Inflammatory macrophage treated with lipopolysaccharide for 1 hour (primary cell): ENCODE measurements around the gene LENG1.
"Not testable (repeated sequence)": the region's sequence is repeated elsewhere in the genome, so short reads cannot be mapped to it uniquely, and the experiment has no call there.

Experiments
- DNase-seq, 2 donors: peaks; one replicate each; pipeline ENCODE4 v3.0.0-alpha.2; 2020 to 2022

The LENG1 gene

GRCh38 chr19:54159352-54160181, at the start of gene LENG1:
Gene LENG1, minus strand, starts transcription at chr19:54159721. Its CDS starts 26 bp downstream, at chr19:54159695.
- peak; percentile 100 for DNase-seq

DNA sequence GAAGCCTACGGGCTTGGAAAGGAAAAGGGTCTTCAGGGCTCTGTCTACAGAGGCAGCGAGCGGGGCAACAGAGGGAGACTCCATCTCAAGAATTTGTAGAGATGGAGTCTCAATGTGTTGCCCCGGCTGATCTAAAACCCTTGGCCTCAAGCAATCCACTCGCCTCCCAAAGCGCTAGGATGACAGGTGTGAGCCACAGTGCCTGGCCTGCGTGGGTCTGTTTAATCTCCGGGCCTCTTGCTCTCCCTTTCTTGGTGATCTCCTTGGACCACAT, 49.2 kb upstream of the LENG1 start:
- no peak for DNase-seq

GRCh38 chr19:54207983-54208783, 48.7 kb upstream of the LENG1 start:
- DNase-seq = peak; percentile 98 to 100

GRCh38 chr19:54207676-54207982, 48.1 kb upstream of the LENG1 start:
- DNase-seq = peak in 1 of 2 donors; percentile 89

GRCh38 chr19:54207193-54207592, 47.7 kb upstream of the LENG1 start:
- DNase-seq = not testable (repeated sequence)

DNA sequence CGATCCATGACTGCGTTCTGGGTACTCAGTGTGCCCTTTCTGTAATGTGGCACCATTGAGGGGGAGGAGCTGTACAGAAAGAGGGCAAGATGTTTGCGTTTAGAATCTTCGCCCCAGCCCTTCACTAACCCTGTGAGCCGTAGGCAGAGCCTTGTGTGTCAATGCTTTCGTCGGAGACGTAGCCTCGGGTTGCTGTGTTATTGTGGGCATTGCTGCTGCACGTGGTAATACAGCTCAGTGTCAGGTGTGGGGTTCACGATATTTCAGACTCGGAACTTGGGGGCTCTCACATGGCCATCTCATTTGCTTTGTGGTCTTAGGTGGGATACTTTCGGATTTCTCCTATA, 47.3 kb upstream of the LENG1 start:
- DNase-seq = no peak

DNA sequence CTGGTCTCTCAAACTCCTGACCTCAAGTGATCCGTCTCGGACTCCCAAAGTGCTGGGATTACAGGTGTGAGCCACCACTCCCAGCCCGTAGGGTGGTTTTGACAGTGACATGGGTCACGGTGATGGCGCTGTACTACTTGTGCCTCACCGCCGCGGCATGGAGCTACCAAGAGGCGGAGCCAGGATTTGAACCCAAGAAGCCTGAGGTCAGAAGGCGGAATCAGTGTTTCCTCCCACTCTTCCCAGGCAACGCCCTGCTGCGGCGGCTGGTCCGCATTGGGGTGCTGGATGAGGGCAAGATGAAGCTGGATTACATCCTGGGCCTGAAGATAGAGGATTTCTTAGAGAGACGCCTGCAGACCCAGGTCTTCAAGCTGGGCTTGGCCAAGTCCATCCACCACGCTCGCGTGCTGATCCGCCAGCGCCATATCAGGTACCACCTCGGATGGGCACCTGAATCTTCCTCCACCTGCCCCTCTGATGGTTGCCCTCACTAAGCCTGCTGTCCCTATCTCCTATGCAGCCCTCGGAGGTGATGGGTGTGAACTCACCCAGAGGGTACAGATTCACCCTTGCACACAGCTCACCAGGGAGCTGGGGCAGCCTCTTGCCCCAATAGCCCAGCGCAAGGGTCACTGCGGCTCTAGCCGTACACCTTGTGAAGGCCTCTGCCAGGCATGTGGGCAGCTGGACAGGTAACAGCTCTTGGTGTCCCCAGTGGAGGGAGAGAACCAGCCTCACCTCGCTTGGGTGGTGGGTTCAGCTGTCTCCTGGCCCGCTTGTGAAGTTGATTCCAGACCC, 46.7 kb upstream of the LENG1 start:
- DNase-seq = peak; percentile 74 to 75

GRCh38 chr19:54204767-54205468, 45.4 kb upstream of the LENG1 start:
- DNase-seq = no peak

- DNase-seq = no peak
Observed at GRCh38 chr19:54203151-54203611, 43.7 kb upstream of the LENG1 start.

DNA sequence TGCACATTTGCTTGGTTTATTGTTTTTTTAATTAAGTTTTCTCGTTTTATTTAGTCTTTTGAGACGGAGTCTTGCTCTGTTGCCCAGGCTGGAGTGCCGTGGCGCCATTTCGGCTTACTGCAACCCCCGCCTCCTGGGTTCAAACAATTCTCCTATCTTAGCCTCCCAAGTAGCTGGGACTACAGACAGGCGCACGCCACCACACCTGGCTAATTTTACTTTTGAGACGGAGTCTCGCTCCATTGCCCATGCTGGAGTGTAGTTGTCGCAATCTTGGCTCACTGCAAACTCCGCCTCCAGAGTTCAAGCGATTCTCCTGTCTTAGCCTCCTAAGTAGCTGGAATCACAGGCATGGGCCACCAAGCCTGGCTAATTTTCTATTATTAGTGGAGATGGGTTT, 42.5 kb upstream of the LENG1 start:
- DNase-seq = no peak

DNA sequence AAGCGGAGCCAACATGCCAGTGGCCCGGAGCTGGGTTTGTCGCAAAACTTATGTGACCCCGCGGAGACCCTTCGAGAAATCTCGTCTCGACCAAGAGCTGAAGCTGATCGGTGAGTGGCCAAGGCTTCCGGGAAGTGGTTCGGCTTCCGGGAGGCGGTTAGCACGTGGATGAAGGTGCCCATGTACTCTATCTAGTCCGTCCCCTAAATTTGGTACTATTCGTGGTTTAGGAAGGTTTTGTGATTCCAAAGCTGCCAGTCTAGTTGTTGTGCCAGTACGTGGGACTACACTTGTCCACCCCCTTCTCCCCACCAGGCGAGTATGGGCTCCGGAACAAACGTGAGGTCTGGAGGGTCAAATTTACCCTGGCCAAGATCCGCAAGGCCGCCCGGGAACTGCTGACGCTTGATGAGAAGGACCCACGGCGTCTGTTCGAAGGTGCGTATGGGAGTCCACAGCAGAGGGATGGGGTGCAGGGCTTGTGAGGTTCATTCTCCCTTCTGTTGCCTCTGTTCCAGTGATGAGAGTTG, 41.7 kb upstream of the LENG1 start:
- no peak for DNase-seq

- no peak for DNase-seq
Observed at GRCh38 chr19:54199401-54199800, 39.9 kb upstream of the LENG1 start.

- DNase-seq = peak in 1 of 2 donors; percentile 34
Observed at GRCh38 chr19:54197121-54197520, 37.6 kb upstream of the LENG1 start.

DNA sequence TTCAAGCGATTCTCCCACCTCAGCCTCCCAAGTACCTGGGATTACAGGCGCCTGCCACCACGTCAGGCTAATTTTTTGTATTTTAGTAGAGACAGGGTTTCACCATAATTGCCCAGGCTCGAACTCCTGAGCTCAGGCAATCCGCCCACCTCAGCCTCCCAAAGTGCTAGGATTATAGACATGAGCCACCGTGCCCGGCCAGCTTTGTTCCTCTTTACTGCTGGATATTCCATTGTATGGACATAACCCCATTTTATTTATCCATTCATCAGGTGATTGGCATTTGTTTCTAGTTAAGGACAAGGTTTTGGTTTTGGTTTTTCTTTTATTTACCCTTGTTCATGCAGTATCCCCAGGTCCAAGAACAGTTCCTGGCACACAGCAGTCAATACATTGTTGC, 37.0 kb upstream of the LENG1 start:
- DNase-seq = peak in 1 of 2 donors; percentile 75

GRCh38 chr19:54194463-54194862, 34.9 kb upstream of the LENG1 start:
- not testable (repeated sequence) for DNase-seq

DNA sequence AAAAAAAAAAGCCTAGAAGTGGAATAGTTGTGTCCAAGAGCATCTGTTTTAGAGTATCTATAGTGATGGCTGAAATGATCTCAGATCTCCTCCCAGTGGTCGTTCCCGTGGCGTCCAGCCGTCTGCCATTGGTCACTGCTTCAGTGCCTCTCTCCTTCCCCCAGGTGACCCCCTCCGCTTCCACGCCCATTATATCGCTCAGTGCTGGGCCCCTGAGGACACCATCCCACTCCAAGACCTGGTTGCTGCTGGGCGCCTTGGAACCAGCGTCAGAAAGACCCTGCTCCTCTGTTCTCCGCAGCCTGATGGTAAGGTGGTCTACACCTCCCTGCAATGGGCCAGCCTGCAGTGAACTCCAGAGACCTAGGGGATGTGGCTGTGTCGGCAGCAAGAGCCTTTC, 33.5 kb upstream of the LENG1 start:
- no peak for DNase-seq

- no peak for DNase-seq
Observed at GRCh38 chr19:54191811-54192453, 32.4 kb upstream of the LENG1 start.

- peak; percentile 71 to 87 for DNase-seq
Observed at GRCh38 chr19:54191011-54191810, 31.7 kb upstream of the LENG1 start, which contains the start of gene TSEN34. Gene TSEN34, plus strand, starts transcription at chr19:54191308. Its CDS starts 57 bp downstream, at chr19:54191365.

- DNase-seq = peak; percentile 99
Observed at GRCh38 chr19:54190503-54191010, 31.0 kb upstream of the LENG1 start.

- DNase-seq = peak; percentile 100
Observed at GRCh38 chr19:54189735-54190502, 30.4 kb upstream of the LENG1 start.
